AG10803 (cell line): Measurements from ENCODE around the gene MARCO.
"Not testable (repeated sequence)": the region's sequence is repeated elsewhere in the genome, so short reads cannot be mapped to it uniquely, and the experiment has no call there.

Source experiments
- DNase-seq: peaks from one replicate; pipeline ENCODE4 v3.0.0; 2010; ENCODE audit warnings: low read depth
- H3K4me3 ChIP-seq: 2 replicates; pipeline ENCODE4 v1.5.1; 2011; ENCODE audit warnings: mild to moderate bottlenecking, low read length, control low read depth
- TF ChIP-seq, protein P1 (sequence below): conservative IDR thresholded peaks from 2 replicates; pipeline ENCODE4 v1.5.1; 2011; ENCODE audit warnings: mild to moderate bottlenecking, low read length, control low read depth, inconsistent platforms

The MARCO gene

DNA sequence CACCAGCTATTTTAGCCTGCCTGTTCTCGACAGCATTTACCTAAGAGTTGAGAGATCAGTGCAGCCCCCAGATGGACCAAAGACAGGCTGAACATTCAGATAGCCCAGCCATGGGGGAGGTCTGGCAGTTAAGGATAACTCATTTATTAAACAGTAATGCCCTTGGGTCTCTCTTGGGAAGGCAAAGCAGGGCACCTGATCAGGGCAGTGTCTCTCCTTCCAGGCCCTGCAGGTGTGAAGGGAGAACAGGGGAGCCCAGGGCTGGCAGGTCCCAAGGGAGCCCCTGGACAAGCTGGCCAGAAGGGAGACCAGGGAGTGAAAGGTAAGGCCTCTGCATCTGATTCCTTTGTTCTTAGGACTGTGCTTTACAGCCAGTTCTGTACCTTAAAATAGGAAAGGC lies 49.6 kb downstream of the MARCO start:
- DNase-seq: no peak
- no peak overlapping the region for H3K4me3 ChIP-seq
- TF ChIP-seq, protein P1, sequence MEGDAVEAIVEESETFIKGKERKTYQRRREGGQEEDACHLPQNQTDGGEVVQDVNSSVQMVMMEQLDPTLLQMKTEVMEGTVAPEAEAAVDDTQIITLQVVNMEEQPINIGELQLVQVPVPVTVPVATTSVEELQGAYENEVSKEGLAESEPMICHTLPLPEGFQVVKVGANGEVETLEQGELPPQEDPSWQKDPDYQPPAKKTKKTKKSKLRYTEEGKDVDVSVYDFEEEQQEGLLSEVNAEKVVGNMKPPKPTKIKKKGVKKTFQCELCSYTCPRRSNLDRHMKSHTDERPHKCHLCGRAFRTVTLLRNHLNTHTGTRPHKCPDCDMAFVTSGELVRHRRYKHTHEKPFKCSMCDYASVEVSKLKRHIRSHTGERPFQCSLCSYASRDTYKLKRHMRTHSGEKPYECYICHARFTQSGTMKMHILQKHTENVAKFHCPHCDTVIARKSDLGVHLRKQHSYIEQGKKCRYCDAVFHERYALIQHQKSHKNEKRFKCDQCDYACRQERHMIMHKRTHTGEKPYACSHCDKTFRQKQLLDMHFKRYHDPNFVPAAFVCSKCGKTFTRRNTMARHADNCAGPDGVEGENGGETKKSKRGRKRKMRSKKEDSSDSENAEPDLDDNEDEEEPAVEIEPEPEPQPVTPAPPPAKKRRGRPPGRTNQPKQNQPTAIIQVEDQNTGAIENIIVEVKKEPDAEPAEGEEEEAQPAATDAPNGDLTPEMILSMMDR: no peak

DNA sequence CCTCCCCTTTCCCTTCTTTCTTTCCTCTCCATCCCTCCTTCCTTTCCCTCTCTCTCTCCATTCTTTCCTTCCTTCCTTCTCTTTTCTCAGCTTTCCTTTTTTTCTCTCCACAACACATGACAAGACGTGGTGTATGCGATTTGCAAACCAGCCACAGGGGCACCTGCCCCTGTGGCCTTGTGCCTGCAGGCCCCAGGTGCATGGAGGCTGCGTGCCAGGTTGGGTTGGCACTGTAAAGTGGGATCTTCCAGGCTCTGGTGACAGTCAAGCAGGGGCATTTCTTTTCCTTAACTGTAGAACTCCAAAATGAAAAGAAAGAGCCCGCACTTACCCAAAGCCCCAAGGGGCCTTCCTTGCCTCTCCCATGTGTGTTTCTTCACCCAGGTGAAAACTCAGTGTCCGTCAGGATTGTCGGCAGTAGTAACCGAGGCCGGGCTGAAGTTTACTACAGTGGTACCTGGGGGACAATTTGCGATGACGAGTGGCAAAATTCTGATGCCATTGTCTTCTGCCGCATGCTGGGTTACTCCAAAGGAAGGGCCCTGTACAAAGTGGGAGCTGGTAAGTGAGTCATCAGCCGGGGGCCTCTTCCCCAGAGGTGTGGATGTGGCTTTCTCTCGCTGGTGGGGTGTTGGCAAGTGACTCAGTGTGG lies 50.9 kb downstream of the MARCO start:
- no peak overlapping the region for H3K4me3 ChIP-seq
- TF ChIP-seq, protein P1: no peak
- no peak for DNase-seq

DNA sequence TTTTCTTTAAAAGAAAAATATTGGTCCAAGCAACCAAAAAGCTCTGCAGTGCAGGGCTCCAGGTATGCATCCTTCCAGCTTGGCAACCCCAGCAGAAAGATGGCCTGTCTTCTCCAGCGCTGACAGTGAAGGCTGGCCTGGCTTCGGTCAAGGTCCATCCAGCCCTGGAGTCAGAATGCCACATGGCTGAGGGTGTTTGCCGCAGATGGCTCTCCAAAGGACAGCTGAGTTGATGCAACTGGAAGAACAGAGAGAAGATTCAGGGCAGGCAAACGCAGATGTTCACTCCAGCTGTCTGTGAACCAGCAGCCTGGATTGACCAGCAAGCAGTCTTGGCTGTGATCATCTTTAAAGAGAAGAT lies 51.4 kb downstream of the MARCO start:
- H3K4me3 ChIP-seq: no peak overlapping the region
- TF ChIP-seq, protein P1: no peak
- no peak for DNase-seq

DNA sequence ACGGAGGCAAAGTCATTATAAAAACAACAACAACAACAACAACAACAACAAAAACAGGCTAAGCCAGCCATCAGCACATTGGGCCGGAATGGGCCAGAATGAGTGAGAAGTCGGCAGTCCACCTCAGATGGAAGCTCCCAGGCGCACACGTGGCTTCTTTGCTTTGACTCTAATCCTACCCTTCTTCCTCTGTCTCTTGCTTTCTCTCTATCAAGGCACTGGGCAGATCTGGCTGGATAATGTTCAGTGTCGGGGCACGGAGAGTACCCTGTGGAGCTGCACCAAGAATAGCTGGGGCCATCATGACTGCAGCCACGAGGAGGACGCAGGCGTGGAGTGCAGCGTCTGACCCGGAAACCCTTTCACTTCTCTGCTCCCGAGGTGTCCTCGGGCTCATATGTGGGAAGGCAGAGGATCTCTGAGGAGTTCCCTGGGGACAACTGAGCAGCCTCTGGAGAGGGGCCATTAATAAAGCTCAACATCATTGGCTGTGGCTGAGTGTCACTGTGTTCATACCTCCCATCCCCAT lies 52.2 kb downstream of the MARCO start:
- no peak for DNase-seq
- TF ChIP-seq, protein P1: no peak
- no peak overlapping the region for H3K4me3 ChIP-seq

DNA sequence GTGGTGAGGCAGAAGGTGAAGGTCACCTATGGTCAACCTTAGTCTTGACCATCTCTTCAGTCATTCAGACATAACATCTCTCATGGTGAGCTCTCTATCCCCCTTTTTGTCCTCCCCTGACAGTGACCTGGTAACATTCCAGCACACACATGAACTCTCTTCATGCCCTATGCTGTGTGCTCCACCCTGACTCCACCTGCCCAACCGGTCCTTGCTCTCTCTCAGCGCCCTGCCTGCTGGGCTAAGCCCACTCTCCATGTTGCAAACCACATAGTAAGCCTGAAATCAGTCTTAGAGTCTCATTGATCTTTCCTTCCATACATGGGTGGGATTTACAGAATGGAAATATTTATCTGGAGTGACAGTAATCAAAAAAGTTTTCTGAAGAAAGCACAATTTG lies 52.8 kb downstream of the MARCO start:
- no peak for DNase-seq
- no peak overlapping the region for H3K4me3 ChIP-seq
- TF ChIP-seq, protein P1: no peak

DNA sequence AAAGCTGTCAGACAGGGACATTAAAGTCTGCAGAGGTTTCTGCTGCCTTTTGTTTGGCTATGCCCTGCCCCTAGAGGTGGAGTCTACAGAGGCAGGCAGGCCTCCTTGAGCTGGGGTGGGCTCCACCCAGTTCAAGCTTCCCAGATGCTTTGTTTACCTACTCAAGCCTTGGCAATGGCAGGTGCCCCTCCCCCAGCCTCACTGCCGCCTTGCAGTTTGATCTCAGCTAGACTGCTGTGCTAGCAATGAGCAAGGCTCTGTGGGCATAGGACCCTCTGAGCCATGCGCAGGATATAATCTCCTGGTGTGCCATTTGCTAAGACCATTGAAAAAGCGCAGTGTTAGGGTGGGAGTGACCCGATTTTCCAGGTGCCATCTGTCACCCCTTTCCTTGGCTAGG lies 61.9 kb downstream of the MARCO start:
- not testable (repeated sequence) for H3K4me3 ChIP-seq, DNase-seq

DNA sequence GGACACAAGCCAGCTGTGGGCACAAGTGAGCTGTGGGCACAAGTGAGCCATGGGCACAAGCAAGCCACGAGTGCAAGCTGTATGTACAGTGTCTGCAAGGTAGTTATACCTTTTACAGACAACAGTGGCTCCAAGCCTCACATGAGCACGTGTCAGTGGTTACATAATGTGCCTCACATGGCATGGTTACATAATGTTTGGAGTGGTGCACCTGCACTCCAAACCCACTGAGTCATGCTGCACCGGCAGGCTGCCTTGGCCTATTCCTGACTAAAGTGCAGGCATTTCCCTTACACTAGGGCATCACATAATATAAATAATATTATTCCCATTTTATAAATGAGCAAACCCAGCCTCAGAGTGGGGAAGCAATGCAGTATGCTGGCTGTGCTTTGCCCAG lies 62.6 kb downstream of the MARCO start:
- H3K4me3 ChIP-seq: no peak overlapping the region
- no peak for DNase-seq
- TF ChIP-seq, protein P1: no peak
